Peyer's patch (tissue), 4 donors: Measurements from ENCODE around the gene GARRE1.

ENCODE experiments used
- POLR2A ChIP-seq, 2 donors: fragments of 450-650 bp; IDR thresholded peaks; one replicate each; pipeline ENCODE4 v1.5.1; 2017; ENCODE audit warnings: antibody characterized with exemption in 2 of 2, mild to moderate bottlenecking in 2 of 2, moderate library complexity in 2 of 2
- TF ChIP-seq, protein P1 (sequence below), 6 experiments: fragments of 450-650 bp in 4 of 6; fragments of 200-600 bp in 2 of 6; sonication (generic) in 1 of 6; IDR thresholded peaks; one replicate each; pipeline ENCODE4 v1.5.1; 2017 to 2019; ENCODE audit warnings: antibody characterized with exemption in 6 of 6, mild to moderate bottlenecking in 3 of 6, moderate library complexity in 1 of 6

DNA sequence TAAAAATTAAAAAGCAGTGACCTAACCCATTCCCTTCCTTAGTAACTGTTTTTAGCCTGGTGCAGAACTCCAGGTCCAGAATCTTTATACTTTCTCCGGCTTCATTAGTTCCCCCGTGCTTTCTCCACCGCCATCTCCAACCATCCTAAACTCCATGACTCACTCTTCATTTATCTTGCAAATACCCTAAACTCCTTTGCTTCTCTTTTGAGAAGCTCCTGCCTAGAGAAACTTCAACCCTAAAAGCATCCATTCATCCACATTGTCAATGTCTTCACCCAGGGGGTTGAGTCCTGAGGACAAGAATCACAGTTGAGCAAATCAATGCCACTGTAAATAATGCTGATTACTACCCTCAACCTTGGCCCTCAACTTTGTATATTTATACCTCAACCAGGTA lies 17.1 kb upstream of the GARRE1 start:
- TF ChIP-seq, protein P1, sequence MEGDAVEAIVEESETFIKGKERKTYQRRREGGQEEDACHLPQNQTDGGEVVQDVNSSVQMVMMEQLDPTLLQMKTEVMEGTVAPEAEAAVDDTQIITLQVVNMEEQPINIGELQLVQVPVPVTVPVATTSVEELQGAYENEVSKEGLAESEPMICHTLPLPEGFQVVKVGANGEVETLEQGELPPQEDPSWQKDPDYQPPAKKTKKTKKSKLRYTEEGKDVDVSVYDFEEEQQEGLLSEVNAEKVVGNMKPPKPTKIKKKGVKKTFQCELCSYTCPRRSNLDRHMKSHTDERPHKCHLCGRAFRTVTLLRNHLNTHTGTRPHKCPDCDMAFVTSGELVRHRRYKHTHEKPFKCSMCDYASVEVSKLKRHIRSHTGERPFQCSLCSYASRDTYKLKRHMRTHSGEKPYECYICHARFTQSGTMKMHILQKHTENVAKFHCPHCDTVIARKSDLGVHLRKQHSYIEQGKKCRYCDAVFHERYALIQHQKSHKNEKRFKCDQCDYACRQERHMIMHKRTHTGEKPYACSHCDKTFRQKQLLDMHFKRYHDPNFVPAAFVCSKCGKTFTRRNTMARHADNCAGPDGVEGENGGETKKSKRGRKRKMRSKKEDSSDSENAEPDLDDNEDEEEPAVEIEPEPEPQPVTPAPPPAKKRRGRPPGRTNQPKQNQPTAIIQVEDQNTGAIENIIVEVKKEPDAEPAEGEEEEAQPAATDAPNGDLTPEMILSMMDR (IDR thresholded peaks at IDR 0.05), result no peak
- TF ChIP-seq POLR2A (IDR thresholded peaks at IDR 0.05), result no peak
